Aorta (tissue), 5 donors: ENCODE results near the gene GPR55. TPM values are rescaled to one million over a fixed set of nuclear protein-coding genes. Genes with fewer than 3 reads are reported as not detected.
"Not testable (repeated sequence)": the region's sequence is repeated elsewhere in the genome, so short reads cannot be mapped to it uniquely, and the experiment has no call there.

Experiments
- ATAC-seq: fragments of 200-7000 bp; cut with Tn5 transposase; one replicate; pipeline ENCODE4 v1.9.1; 2022; ENCODE audit warnings: moderate library complexity; ENCODE audit not compliant: low FRiP score
- DNase-seq, 2 donors: peaks; one replicate each; pipeline ENCODE4 v3.0.0-alpha.2; 2020
- H3K27ac ChIP-seq, 2 donors: one replicate each; pipeline ENCODE4 v1.5.1; 2013; ENCODE audit warnings: low read length in 2 of 2, mild to moderate bottlenecking in 2 of 2, moderate library complexity in 2 of 2, control low read depth in 1 of 2, inconsistent platforms in 1 of 2, low read depth in 1 of 2
- H3K27me3 ChIP-seq, 2 donors: one replicate each; pipeline ENCODE4 v1.6.1; 2013; ENCODE audit warnings: control low read depth in 1 of 2, low read length in 1 of 2, mild to moderate bottlenecking in 1 of 2, moderate library complexity in 1 of 2; ENCODE audit not compliant: insufficient read depth in 2 of 2, control insufficient read depth in 1 of 2
- H3K36me3 ChIP-seq, 2 donors: one replicate each; pipeline ENCODE4 v1.6.1; 2013; ENCODE audit warnings: control low read depth in 1 of 2, low read length in 1 of 2, mild to moderate bottlenecking in 1 of 2; ENCODE audit not compliant: insufficient read depth in 2 of 2, control insufficient read depth in 1 of 2
- H3K4me1 ChIP-seq, 2 donors: one replicate each; pipeline ENCODE4 v1.6.1; 2013; ENCODE audit warnings: low read length in 2 of 2, control low read depth in 1 of 2, mild to moderate bottlenecking in 1 of 2, moderate library complexity in 1 of 2; ENCODE audit not compliant: insufficient read depth in 2 of 2, control insufficient read depth in 1 of 2
- H3K4me3 ChIP-seq, 2 donors: one replicate each; pipeline ENCODE4 v1.5.1; 2013; ENCODE audit warnings: low read length in 2 of 2, control low read depth in 1 of 2, mild to moderate bottlenecking in 1 of 2
- H3K9me3 ChIP-seq: one replicate; pipeline ENCODE4 v1.6.1; 2013; ENCODE audit warnings: mild to moderate bottlenecking, low read length; ENCODE audit not compliant: control insufficient read depth
- WGBS, 2 donors: extraction: QIAGEN DNeasy Blood & Tissue Kit; methylation state at CpG; one replicate each; pipeline ENCODE4 v1.1.7; 2013; 5-methylcytosine and 5-hydroxymethylcytosine counted together
- intact Hi-C, 2 donors: fragments of 100-400 bp; cut with DNase I; formaldehyde crosslinking; loops; one replicate each; pipeline versions ENCODE4 v1.14.2 to v1.15.0; 2022
- polyA plus RNA-seq, 2 donors: library from polyadenylated mRNA; stranded (reverse); fragments of 200-250 nt; gene quantifications; one replicate each; pipeline ENCODE4 v1.2.3, GENCODE V29; 2013
- total RNA-seq, 2 donors: library from RNA; stranded (reverse); fragmentation: NEBNext Ultra II Directional; extraction: Animal tissue kit (Norgen Biotek cat#: 25700); gene quantifications; one replicate each; pipeline ENCODE4 v1.2.1, GENCODE V29; 2021
- donor health status: healthy with polysubstance abuse.
- donor health status: Bipolar disorder and iron deficiency.
- donor health status: DM: no; HTN: no; CAD: no.
- donor health status: DM: no; HTN: no; CAD: no.
- donor health status: DM: yes; HTN: yes; CAD: no.

The GPR55 gene
- total and polyA plus RNA-seq, 4 donors: 0.18 TPM; not detected in 3

DNA sequence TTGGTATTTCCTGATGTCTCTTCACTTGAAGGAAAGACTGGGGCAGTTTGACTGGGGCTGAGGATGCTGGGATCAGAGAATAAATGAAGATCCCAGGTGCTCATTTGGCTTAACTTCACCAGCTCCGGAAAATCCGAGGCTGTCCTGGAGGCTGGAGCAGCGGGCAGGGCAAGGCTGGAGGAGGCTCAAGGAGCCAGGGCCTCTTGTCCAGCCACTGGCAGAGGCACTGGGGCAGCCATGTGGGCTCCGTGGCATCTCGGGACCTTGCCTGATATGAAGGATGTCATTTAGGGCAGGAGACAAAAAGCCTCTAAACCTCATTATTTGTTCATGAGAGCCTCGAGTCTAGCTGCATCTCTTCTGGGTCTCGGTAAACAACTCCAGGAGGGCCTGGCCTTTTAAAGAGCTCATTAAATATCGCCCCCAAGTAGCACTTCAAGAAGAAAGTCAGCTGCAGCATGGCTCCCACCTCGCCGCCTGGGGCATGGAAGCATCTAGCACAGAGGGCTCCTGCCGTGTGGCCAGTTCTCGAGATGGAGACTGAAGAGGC, 13.5 kb upstream of the GPR55 start:
- ATAC-seq (no peak), DNase-seq (peak in 1 of 2 donors; percentile 51)
- WGBS, 2 donors: 91 to 96% methylated on average over 12 of the region's 12 CpGs
- no peaks in the 10 kb centered on the region for H3K9me3 ChIP-seq
- intact Hi-C loops: no loop called here
- H3K4me3 ChIP-seq: no peak overlapping the region
- no peaks in the 10 kb centered on the region for H3K27me3 ChIP-seq
- H3K36me3 ChIP-seq: no peaks in the 10 kb centered on the region
- H3K27ac ChIP-seq: no peak overlapping the region
- H3K4me1 ChIP-seq: no peaks in the 10 kb centered on the region

- Histone ChIP-seq H3K9me3 (no peaks in the 10 kb centered on the region), H3K27me3 (no peaks in the 10 kb centered on the region), H3K4me3 (no peak overlapping the region), H3K27ac (no peak overlapping the region), H3K4me1 (no peaks in the 10 kb centered on the region), H3K36me3 (no peaks in the 10 kb centered on the region)
- WGBS, 2 donors: 88 to 89% methylated on average over 3 of the region's 3 CpGs
- intact Hi-C loops: no loop called here
- no peak for ATAC-seq
- DNase-seq: no peak
Measured at GRCh38 chr2:230938098-230938497, 13.1 kb upstream of the GPR55 start.

DNA sequence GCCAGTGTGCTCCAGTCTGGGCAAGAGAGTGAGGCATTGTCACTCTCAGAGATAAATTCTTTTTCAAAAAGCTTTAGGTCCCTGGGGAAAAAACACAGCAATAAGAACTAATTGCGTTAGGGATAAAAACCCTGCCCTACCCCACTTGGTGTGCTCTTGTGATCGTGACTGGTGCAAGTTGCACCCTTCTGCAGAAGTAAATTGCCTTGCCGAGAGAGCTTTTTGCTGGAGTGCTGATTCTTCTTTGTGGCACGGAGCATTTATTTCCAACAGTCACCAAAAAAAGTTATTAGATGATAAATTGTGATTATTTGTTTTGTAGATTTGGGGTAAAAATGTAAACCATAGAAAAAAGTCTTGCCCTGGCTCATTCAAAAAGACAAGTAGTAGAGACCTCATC, 12.3 kb upstream of the GPR55 start:
- H3K27me3 ChIP-seq: no peaks in the 10 kb centered on the region
- intact Hi-C loops: no loop called here

GRCh38 chr2:230936243-230936642, 11.2 kb upstream of the GPR55 start:
- WGBS, 2 donors: 87 to 90% methylated on average over 6 of the region's 6 CpGs
- intact Hi-C loops, H3K4me1 ChIP-seq, H3K9me3 ChIP-seq, H3K4me3 ChIP-seq, H3K27me3 ChIP-seq, ATAC-seq, H3K36me3 ChIP-seq, H3K27ac ChIP-seq, DNase-seq: not testable (repeated sequence)

More for the DNA sequence above, 12.3 kb upstream of the GPR55 start:
- Histone ChIP-seq H3K36me3 (no peaks in the 10 kb centered on the region), H3K9me3 (no peaks in the 10 kb centered on the region), H3K4me1 (no peaks in the 10 kb centered on the region), H3K4me3 (no peak overlapping the region), H3K27ac (no peak overlapping the region)
- DNase-seq (no peak), ATAC-seq (no peak)
- WGBS, 2 donors: 92 to 94% methylated on average over 4 of the region's 4 CpGs

- Histone ChIP-seq H3K4me3 (no peak overlapping the region), H3K9me3 (no peaks in the 10 kb centered on the region), H3K27ac (no peak overlapping the region), H3K4me1 (no peaks in the 10 kb centered on the region), H3K27me3 (no peaks in the 10 kb centered on the region), H3K36me3 (no peaks in the 10 kb centered on the region)
- DNase-seq: no peak
- WGBS, 2 donors: 76 to 80% methylated on average over 9 of the region's 9 CpGs
- intact Hi-C loops: no loop called here
- ATAC-seq: no peak
Measured at GRCh38 chr2:230935130-230935430, 10.0 kb upstream of the GPR55 start.

- Histone ChIP-seq H3K9me3 (no peaks in the 10 kb centered on the region), H3K36me3 (no peaks in the 10 kb centered on the region), H3K4me3 (no peak overlapping the region), H3K27ac (no peak overlapping the region), H3K27me3 (no peaks in the 10 kb centered on the region), H3K4me1 (no peaks in the 10 kb centered on the region)
- 83 to 88% methylated on average over 17 of the region's 17 CpGs for WGBS, 2 donors
- intact Hi-C loops: no loop called here
- DNase-seq: peak in 1 of 2 donors; percentile 57
- ATAC-seq: no peak
Measured at GRCh38 chr2:230934231-230935129, 9.4 kb upstream of the GPR55 start.

DNA sequence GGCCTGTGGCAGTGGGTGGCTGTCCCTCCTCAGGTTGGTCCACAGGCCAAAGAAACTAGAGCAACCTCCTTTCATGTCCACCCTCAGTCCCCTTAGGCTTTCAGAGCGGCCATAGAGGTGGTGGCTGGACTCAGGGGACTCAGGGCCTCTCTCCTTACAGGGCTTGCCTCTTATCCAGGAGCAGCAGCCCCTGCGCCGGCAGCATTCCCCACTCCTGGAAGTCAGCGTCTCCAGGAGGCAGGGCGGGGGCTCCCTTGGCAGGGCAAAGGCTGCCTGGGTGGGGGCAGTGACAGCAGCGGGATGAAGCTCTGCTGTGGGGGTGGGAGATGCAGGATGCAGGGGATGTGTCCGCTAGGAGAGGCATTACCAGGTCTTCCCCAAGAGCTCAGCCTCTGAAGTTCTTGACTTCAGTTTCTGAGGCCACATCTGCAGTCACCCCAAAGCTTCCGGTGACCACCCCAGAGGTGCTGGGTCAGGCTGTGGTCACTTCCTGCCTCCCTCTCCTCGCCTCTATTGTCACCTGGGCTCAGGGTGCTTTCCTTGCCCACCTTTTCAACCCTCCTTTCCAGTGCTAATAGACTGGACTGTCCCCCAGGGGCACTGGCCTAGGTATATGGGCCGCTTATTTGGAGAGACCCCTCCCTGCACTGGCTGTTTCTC, 8.6 kb upstream of the GPR55 start:
- peak; percentile 28 for ATAC-seq
- 89 to 92% methylated on average over 10 of the region's 10 CpGs for WGBS, 2 donors
- Histone ChIP-seq H3K27ac (no peak overlapping the region), H3K36me3 (no peaks in the 10 kb centered on the region), H3K4me3 (no peak overlapping the region), H3K4me1 (no peaks in the 10 kb centered on the region), H3K27me3 (no peaks in the 10 kb centered on the region), H3K9me3 (no peaks in the 10 kb centered on the region)
- intact Hi-C loops: no loop called here
- DNase-seq: peak in 1 of 2 donors; percentile 69

DNA sequence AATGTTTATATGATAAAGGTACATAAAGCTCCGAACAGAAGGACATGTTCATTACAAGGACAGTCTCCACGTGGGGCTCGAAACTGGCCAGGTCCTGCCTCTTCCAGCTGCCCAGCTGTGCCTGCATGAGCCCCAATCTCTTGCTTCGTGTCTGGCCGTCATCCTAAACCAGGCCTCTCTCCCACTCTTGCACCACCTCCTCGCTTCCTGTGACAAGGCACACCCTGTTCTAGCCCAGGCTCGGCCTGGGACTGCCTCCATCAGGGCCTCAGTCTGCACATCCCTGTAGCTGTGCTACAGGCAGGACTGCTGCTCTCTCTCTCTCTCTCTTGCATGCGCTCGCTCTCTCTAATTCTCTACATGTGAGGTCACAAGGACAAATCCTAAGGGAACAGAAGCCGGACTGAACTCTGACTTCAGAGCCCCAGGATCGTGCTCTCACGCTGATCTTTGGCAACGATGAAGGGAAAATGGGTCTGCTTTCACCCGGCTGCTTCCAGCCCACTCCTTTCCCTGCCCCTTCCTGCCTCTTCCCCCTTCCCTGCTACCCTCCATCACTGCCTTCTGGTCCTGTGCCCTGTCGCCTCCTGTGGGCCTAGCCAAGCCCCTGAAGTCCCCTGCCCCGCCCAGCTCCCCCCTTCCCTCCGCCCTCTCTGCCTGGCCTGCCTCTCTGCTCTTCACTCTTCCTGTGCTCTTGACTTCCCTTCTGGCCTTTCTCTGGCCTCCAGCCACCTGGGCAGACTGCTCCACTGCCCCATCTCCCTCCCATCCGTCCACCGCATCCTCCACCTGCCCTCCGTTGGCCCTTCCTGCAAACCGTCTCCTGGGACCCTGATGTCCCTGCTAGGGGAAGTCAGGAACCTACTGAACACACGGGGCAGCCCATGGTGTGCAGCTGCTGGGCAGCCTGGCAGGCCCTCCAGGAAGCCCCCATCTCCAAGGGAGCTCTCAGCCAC, 7.8 kb upstream of the GPR55 start:
- intact Hi-C loops: no loop called here
- Histone ChIP-seq H3K36me3 (no peaks in the 10 kb centered on the region), H3K27ac (no peak overlapping the region), H3K4me3 (no peak overlapping the region), H3K4me1 (no peaks in the 10 kb centered on the region), H3K9me3 (no peaks in the 10 kb centered on the region), H3K27me3 (no peaks in the 10 kb centered on the region)
- 61 to 65% methylated on average over 22 of the region's 22 CpGs for WGBS, 2 donors
- peak in 1 of 2 donors; percentile 70 for DNase-seq
- peak; percentile 60 for ATAC-seq
